A204.1 (cell line): Measurements from ENCODE around the gene RTTN.
"Not testable (repeated sequence)": the region's sequence is repeated elsewhere in the genome, so short reads cannot be mapped to it uniquely, and the experiment has no call there.

Source experiments
- FAIRE-seq: peaks from 2 replicates; lab custom pipeline; 2012; peaks lifted over from hg19 to GRCh38; lab: Jason Lieb, UNC

The RTTN gene

GRCh38 chr18:70205421-70206397 is at the start of gene RTTN:
TSS of gene RTTN (minus strand) at chr18:70205687. CDS start at chr18:70205658, 29 bp downstream.
- FAIRE-seq = peak; percentile 60

- no peak for FAIRE-seq
These were observed 45.3 kb upstream of the RTTN start for GRCh38 chr18:70250781-70251180.

GRCh38 chr18:70249861-70250260 is 44.4 kb upstream of the RTTN start:
- not testable (repeated sequence) for FAIRE-seq

GRCh38 chr18:70249118-70249517 is 43.6 kb upstream of the RTTN start:
- FAIRE-seq = no peak

GRCh38 chr18:70246061-70246466 is 40.6 kb upstream of the RTTN start:
- no peak for FAIRE-seq

- peak; percentile 23 for FAIRE-seq
These were observed 37.8 kb upstream of the RTTN start for GRCh38 chr18:70243131-70243929.

- not testable (repeated sequence) for FAIRE-seq
These were observed 31.4 kb upstream of the RTTN start for GRCh38 chr18:70236921-70237320.

GRCh38 chr18:70235478-70235877 is 30.0 kb upstream of the RTTN start:
- no peak for FAIRE-seq

- FAIRE-seq = no peak
These were observed 29.4 kb upstream of the RTTN start for GRCh38 chr18:70234667-70235459.

GRCh38 chr18:70233974-70234373 is 28.5 kb upstream of the RTTN start:
- FAIRE-seq = no peak

- no peak for FAIRE-seq
These were observed 26.8 kb upstream of the RTTN start for GRCh38 chr18:70232261-70232660.

- FAIRE-seq = no peak
These were observed 24.2 kb upstream of the RTTN start for GRCh38 chr18:70229639-70230038.

GRCh38 chr18:70228536-70228935 is 23.0 kb upstream of the RTTN start:
- no peak for FAIRE-seq

- no peak for FAIRE-seq
These were observed 22.0 kb upstream of the RTTN start for GRCh38 chr18:70227438-70227837.

- no peak for FAIRE-seq
These were observed 16.4 kb upstream of the RTTN start for GRCh38 chr18:70221915-70222278.

- FAIRE-seq = no peak
These were observed 15.8 kb upstream of the RTTN start for GRCh38 chr18:70221156-70221914.

- no peak for FAIRE-seq
These were observed 15.1 kb upstream of the RTTN start for GRCh38 chr18:70220628-70221027.

GRCh38 chr18:70219688-70220087 is 14.2 kb upstream of the RTTN start:
- no peak for FAIRE-seq

- no peak for FAIRE-seq
These were observed 11.3 kb upstream of the RTTN start for GRCh38 chr18:70216788-70217187.

- FAIRE-seq = no peak
These were observed 1.7 kb upstream of the RTTN start for GRCh38 chr18:70207181-70207580.

- no peak for FAIRE-seq
These were observed 5.2 kb downstream of the RTTN start for GRCh38 chr18:70200286-70200685.

- no peak for FAIRE-seq
These were observed 7.6 kb downstream of the RTTN start for GRCh38 chr18:70197844-70198243.
